H4 (cell line): Measurements from ENCODE around the gene DROSHA. TPM values are rescaled to one million over a fixed set of nuclear protein-coding genes. Genes with fewer than 3 reads are reported as not detected.

Experiments
- DNase-seq: peaks from one replicate; pipeline ENCODE4 v3.0.0-alpha.2; 2015; ENCODE audit warnings: low spot score
- total RNA-seq: library from RNA; depleted of rRNA; stranded (reverse); fragments of >200 nt; shearing (Covaris generic); gene quantifications from 2 replicates; pipeline ENCODE4 v1.2.3, GENCODE V29; 2014

The DROSHA gene
- total RNA-seq, 1 experiment from 2014 or later = 42.5 TPM

DNA sequence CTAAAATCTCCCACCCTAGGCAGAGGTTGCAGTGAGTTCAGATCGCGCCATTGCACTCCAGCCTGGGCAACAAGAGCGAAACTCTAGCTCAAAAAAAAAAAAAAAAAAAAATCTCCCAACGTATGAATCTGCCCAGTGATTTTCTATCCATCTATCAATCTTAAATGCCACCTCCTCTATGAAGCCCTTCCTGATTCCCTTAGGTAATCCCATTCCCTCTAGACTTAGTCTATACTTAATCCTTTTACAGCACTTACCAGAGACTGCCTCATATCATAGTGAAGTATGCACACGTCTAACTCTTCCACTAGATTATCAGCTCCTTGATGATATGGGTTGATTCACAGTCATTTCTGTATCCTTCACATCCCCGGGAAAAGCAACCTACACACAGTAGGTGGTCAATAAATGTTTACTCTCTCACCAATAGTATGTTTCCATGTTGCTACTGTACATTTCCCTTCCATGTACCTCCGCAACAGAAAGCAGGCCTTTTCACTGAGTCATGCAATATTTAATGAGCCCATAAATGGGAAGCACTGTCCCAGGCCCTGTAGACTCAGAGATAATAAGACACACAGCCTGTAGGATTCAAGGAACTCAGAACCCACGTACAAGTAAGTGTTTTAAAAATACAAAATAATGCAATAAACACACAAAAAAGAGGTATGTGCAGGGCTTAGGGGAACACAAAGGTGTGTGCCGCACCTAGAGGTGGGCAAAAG is 1.2 kb downstream of the DROSHA start:
- DNase-seq = no peak

DNA sequence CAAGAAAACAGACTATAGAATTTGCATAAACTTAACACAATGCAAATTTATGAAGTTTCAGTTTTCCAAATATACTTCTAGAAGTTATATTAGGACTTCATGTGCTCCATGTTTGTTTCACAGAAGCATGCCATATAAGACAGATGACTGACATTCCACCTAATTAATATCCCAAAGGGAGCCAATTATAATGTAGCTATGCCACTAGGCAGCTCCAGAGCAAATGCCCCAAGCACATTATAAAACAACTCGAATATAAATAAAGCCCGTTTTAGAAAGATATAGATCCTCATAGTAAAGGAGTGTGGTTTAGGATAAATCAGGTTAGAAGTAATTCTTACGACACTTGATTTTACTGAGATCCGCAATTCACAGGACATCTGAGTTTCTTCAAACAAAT is 8.9 kb downstream of the DROSHA start:
- DNase-seq = no peak

DNA sequence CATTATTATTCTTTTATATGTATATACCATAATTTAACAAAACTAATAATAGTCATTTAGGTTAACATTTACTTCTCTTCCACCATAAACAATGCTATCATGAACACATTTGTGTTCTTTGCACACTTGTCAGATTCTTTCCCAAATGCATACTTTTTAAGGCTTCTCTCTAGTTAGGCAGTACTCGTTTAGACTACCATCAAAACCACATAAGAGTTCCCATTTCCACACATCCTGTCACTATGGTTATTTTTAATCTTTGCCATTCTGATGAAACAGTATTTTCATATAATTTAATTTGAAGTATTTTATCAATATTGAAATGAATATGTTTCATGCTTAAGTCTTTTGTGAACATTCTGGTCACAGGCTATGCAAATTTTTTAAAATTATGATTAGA is 15.1 kb downstream of the DROSHA start:
- no peak for DNase-seq

DNA sequence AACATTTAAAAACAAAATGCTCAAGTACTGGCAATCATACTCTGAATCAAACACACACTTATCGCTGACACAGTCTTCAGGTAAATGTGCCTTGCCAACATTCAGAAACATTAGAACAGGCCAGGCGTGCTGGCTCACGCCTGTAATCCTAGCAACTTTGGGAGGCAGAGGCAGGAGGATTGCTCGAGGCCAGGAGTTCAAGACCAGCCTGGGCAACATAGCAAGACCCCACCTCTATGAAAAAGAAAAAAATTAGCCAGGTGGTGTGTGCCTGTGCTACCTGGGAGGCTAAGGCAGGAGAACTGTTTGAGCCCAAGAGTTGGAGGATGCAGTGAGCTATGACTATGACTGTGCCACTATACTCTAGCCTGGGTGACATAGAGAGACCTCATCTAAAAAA is 20.6 kb downstream of the DROSHA start:
- no peak for DNase-seq

DNA sequence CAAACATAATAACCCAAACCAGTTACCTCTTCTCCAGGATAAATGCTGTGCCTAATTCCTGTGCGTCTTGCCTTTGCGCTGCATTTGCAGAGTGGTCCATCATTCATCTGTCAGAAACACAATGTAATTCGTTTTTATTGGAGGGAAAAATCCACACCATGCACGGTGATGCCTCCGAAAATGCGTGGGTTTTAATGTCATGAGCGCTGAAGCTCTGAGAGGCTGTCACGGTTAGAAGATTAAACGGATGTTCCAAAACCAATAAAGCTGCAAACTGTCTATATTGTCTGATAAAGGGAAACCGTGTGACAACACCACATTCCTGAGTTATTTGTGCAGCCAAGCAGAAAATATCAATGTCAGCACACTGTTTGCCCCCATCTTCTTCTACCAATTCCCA is 27.4 kb downstream of the DROSHA start:
- no peak for DNase-seq

DNA sequence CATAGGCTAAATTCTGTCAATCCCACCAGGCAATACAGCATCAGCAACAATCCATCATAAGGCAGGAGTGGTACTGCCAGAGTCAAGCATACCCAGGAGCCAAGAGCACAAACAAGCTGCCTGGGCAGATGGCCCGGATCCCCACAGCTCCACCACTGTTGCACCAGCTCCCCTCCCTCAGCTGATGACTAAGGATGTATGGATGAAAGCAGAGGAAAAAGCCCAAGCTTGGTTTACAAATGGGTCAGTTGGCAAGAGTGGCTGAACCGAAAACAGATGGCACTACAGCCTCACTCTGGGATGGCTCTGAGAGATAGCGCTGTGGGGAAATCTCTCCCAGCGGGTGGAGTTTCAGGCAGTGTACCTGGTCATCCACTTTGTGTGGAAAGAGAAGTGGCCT is 29.4 kb downstream of the DROSHA start:
- DNase-seq = no peak

DNA sequence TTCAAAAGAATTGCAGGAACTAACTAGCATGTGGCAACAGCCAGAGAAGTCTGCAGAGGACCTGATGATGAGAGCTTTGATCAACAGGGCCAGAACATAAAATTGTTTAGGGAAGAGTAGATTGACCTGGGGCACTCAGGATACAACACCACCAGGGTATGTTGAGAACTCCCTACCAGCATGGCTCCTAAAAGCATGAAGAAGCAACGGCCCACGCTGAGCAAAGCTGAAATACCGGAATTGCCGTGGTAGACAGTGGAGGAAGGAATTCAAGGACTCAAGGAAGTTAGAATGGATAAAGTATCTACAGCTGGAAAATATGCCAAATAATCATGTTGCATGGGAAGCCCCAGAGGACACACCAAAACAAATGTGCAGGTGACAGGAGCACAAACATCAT is 31.6 kb downstream of the DROSHA start:
- DNase-seq = no peak

DNA sequence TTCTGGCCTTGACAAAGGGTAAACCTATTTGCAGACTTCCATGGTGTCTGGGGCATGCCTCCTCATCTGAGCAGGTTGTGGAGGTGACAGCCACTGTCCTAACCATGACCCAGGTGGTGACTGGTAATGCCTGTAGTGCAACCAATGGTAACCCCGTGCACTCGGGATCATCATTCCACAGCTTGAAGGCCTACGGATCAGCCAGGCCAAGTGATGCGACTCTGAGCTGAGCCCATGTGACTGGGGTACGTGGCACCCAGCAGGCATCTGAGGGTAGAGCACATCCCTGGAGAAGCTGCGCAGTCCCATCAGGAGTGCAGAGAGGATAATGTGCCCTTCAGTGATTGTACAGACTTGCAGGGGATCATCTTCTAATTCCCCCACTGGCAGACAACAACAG is 35.0 kb downstream of the DROSHA start:
- no peak for DNase-seq

DNA sequence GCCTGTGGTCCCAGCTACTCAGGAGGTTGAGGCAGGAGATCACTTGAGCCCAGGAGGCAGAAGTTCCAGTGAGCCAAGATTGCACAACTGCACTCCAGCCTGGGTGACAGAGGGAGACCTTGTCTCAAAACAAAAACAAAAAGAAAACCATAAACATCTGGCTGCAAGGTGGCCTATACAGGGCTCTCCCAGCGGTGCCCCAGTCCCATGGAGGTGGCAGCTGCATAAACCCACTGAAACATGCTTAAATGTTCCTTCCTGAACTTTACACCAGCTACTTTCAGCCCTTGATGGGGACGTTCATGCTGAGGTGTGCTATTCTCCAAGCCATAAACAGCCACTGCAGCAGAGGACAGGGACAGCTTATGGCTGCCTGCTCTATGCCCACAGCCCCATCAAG is 35.6 kb downstream of the DROSHA start:
- DNase-seq = no peak

DNA sequence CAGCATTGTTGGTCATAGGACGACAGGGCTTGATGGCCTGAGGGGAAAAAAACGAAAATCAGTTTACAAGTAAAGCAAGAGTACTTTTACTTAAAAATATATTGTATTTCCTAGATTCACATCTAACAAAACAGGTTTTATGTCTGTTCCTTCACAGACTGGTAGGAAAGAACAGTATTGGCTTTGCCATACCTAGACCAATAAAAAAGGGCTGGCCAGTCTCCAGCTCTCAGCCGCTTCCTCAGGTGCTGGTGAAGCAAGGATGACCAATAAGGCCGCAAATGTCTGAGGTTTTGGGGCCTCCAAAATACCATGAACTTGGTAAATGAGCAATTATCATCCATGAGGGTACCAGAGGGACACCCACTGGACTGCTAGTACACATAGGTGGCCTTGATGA is 36.6 kb downstream of the DROSHA start:
- DNase-seq = no peak

DNA sequence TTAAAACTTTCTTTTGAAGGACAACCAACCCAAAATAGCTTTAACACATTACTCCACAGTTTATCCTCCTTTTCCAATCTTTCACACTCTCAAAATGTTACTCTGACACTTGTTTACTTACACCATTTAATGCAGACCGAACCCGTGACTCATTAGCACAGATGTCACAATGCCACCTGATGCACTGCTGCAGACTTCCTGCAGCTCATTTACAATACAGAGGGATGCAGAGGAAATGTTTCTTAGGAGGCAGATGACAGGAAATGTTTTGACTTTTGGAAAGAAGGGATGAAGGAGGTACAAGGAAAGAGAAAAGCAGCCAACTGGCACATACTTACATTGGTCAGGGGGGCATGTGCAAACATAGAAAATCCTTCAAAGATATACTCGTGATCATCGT is 39.0 kb downstream of the DROSHA start:
- DNase-seq = no peak

DNA sequence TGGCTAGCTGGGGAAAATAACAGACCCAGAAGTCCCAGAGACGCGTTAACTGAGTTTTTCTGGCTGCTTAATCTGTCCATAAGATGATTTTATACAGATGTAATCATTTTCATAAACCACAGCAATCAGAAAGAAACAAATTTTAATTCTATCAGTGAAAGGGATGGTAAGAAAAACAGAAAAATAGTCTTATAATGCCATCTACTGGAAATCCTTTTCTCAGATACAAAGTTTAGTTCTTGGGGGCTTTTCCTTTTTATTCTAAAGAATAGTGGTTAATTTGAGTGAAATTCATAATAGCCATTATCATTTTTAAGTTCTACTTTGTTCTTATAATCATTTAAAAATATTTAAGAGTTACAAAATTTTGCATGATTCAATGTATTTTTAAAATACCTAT is 44.4 kb downstream of the DROSHA start:
- DNase-seq = no peak

DNA sequence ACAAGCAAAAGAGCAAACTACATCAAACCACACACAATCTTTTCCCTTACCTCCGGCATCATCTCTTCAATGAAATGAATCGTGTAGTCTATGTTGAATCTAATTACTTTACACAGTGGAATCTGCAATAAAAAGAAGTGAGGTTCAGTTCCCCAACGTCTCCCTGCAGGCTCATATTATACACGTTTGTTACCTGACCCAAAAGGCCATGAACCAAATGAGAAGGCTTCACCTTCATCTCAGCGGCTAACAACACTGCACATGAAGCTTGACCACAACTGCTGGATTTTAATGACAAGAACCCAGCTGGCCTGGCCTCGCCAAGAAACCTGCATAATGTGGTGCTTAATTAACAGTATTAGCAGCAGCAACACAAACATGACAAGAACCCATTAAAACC is 45.5 kb downstream of the DROSHA start:
- no peak for DNase-seq

DNA sequence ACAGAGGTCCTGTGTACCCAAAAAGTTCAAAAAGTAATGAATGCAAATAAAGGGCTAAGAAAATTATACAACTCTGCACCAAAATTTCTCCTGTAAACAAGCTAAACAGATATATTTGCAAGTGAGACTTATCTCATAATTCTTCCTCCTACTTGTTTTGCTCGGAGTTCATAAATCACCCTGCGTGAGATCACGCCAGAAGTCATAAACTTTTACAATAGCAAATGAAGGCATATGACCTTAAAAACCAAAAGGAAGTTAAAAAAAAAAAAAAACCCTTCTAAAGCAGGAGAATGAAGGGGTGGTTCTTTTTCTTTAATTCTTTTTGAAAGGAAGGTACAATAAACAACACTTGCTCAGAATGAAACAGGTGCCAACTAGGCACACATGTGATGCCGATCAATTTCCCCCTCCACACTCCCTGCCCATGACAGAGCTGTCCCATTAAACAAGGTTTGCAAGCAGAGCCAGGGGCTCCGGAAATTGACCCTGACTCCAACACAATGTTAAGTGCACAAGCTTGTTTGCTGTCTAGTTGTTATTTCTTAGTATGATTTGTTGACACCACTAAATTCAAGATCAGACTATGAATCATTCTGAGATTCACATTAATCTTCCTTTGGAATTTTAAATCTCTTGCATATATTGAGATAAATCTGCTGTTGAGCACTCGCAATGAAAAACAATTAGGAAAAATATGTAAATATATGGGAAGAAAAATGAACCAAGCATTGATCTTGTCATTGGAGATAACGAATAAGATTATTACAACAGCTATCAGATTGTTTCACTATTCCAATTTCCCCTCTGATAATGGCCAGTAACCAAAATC is 46.3 kb downstream of the DROSHA start:
- DNase-seq = no peak

DNA sequence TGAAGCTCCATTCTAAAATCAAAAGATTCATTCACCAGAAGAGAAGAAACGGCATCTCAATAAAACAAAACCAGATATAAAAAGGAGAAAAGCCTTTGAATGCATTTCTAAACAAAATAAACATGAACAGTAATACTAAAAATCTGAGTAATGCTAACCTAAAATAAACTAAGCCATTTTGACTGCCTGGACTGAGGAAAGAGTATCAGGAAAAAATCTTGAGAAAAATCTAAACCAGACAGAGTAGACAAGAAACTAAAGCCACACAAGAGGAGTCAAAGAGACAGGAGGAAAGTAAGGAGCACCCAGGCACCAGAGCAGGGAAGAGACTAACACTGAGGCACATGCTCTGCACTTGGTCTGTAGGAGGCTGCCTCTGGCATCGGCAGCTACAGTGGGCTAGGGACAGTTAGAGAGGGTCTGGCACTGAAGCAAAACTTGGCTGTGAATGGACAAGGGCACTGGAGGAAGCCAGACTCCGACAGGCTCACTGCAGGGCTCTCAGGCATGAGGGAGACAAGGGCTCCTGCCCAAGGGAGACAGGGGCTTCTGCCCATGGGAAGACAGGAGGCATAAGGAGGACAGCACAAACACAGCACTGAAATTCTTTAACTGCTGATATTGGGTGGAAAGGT is 50.2 kb downstream of the DROSHA start:
- DNase-seq = no peak

DNA sequence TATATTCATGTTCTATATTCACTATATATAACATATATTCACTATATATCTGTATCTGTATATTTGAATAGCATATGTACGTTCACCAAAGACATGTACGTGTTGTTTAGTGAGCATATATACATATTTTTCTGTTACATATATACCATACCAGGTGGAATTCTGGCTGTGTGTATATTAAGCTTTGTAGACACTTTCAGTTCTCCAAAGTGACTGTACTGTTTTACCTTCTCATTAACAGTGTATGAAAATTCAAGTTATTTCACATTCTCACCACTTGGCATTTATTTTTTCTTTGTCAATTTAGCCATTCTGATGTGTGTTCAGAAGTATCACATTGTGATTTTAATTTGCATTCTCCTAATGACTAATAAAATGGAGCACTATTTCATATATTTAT is 52.2 kb downstream of the DROSHA start:
- no peak for DNase-seq

DNA sequence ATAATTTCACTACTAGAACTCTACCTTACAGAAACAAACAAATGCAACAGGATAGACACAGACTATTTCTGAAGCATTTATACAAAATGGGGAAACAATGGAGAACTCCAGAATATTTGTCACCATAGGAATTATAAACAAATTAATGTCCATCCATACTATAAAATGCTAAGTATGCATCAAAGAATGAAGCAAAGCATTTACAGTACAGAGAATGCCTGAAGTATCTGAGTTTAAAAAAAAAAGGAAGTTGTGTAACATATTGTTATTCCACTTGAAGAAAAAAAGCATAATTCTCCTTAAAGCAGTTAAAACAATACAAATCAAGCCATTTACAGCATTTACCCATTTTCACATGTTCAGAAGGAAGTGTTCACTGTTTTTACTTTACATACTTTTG is 53.0 kb downstream of the DROSHA start:
- DNase-seq = no peak

DNA sequence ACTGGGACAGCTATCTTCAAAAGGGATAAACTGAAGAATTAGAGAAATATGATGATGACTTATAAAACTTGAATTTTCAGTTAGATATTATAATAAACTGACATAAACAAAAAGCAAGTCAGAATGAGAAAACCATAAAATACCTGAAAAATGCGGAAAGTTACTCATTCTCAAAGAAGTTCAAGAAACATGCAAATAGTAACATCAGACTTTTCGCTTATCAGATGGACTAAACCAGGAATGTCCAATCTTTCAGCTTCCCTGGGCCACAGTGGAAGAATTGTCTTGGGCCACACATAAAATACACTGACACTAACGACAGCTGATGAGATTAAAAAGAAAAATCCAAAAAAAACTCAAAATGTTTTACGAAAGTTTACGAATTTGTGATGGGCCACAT is 53.9 kb downstream of the DROSHA start:
- DNase-seq = no peak

DNA sequence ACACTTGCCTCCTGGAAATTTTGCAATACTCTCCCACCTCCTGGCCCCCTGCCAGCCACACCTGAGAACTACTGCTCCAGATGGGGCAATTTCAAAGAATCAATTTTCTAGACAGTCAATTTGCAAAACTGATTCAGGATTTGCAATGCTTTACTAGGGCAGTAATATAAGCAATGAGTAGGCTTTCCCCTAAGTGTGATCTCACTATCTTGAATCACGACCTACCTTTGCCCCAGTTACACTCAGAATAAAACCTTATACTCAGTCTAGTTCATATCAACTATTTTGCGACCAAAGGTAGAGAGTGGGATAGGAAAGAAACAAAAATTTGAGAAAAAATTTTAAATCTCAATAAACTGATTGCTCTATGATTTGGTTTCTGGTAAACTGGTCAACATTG is 54.4 kb downstream of the DROSHA start:
- DNase-seq = no peak

DNA sequence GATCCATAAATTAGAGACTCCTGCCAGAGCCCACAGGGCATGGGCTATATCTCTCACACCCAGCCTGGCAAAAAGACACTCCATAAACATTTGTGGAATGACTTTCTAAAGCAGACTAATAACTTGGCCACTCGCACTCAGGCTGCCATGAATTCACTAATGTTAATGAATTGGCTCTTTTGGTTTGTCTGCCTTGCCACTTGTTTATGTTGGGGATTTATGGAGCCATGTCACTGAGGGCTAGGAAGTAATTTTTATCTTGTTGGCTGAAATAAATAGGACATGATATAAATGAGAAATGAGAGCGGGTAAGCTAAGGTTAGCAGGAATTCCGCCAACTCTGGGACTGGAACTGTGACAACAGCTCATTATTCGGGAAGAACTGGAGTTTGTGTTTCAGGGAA is 55.2 kb downstream of the DROSHA start:
- DNase-seq = no peak

DNA sequence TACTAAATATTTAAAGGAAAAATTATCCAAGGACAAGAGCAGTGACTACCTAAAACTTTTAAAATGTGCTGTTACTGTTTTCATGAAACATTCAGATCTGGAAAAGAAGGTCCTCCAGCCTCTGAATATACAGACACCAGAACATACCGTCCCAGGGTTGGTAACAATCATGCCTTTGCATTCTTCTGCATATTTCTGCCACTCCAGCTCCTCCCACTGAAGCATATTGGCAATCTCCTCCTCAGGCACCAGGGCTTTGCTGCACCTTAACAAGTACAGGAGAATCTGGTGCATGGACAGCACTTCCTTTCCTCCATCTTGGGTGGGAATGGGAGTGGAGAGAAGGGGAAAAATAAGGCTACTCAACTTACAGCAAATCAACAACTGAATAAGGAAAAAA is 60.0 kb downstream of the DROSHA start:
- DNase-seq = no peak

DNA sequence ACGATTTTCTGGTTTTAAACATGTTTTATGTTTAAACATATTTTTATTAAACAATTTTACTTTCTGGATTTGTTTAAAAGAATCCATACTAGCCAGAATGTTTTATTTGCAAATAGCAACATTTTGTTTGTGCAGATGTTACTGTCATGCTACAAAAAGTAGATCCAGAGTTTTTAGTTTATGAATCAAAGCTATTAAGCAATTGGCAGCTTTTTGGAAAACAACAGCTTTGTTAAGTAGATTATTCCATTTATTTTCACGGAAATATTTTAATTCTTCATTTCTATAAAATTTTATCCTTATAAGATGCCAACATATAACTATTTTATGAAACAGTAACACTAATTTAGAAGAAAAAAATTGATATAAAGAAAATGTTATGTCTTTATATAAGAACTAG is 60.9 kb downstream of the DROSHA start:
- DNase-seq = no peak

DNA sequence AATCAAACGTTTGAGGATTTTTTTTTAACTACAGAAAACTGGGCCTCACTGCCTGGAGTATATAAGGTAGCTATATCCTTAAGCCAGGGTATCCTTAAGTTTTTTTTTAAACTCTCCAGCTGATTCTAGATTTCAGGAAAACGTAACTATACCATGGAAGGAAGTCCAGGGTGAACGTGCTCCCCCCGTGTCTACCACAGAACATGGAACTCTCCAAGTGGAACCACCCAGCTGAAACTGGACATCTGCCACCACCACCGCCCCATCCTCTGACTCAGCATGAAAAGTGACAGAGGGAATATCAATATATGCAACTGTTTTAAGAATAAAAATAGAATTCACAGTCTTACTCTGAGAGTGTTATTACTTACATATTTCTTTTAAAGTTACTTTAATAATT is 61.3 kb downstream of the DROSHA start:
- DNase-seq = peak; percentile 78
